ENCODE results near the gene TMEM163.

GRCh38 chr2:134445985-134446382 lies 272.8 kb downstream of the TMEM163 start:
- TF ChIP-seq, protein P1, sequence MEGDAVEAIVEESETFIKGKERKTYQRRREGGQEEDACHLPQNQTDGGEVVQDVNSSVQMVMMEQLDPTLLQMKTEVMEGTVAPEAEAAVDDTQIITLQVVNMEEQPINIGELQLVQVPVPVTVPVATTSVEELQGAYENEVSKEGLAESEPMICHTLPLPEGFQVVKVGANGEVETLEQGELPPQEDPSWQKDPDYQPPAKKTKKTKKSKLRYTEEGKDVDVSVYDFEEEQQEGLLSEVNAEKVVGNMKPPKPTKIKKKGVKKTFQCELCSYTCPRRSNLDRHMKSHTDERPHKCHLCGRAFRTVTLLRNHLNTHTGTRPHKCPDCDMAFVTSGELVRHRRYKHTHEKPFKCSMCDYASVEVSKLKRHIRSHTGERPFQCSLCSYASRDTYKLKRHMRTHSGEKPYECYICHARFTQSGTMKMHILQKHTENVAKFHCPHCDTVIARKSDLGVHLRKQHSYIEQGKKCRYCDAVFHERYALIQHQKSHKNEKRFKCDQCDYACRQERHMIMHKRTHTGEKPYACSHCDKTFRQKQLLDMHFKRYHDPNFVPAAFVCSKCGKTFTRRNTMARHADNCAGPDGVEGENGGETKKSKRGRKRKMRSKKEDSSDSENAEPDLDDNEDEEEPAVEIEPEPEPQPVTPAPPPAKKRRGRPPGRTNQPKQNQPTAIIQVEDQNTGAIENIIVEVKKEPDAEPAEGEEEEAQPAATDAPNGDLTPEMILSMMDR (IDR thresholded peaks at IDR 0.05) = no peak
- TF ChIP-seq POLR2A (IDR thresholded peaks at IDR 0.05) = no peak
